Spleen (tissue), 11 donors: ENCODE data around the gene TCF12. TPM values are rescaled to one million over a fixed set of nuclear protein-coding genes. Genes with fewer than 3 reads are reported as not detected.

ENCODE experiments used
- DNase-seq: peaks from one replicate; pipeline ENCODE4 v3.0.0-alpha.2; 2020
- H3K27ac ChIP-seq, 8 donors: fragments of 200-600 bp; sonication (generic) in 7 of 8; 1 replicate in 4 of 8; 2 replicates in 4 of 8; pipeline versions ENCODE4 v1.5.0 to v1.8.0; 2016 to 2021; ENCODE audit warnings: inconsistent platforms in 4 of 8, mild to moderate bottlenecking in 4 of 8, moderate library complexity in 1 of 8
- H3K27me3 ChIP-seq, 7 donors: fragments of 200-600 bp; sonication (generic) in 6 of 7; replicated peaks in 1 of 7; 1 replicate in 4 of 7; 2 replicates in 3 of 7; pipeline versions ENCODE4 v1.5.0 to v1.8.0; 2016 to 2021; ENCODE audit warnings: inconsistent platforms in 3 of 7, mild to moderate bottlenecking in 1 of 7
- H3K36me3 ChIP-seq, 6 donors: fragments of 200-600 bp; sonication (generic) in 5 of 6; 1 replicate in 4 of 6; 2 replicates in 2 of 6; pipeline versions ENCODE4 v1.5.0 to v1.8.0; 2016 to 2021; ENCODE audit warnings: inconsistent platforms in 2 of 6
- H3K4me1 ChIP-seq, 6 donors: fragments of 200-600 bp; sonication (generic) in 5 of 6; 1 replicate in 3 of 6; 2 replicates in 3 of 6; pipeline versions ENCODE4 v1.5.0 to v1.8.0; 2016 to 2021; ENCODE audit warnings: inconsistent platforms in 3 of 6
- H3K4me3 ChIP-seq, 8 donors: fragments of 200-600 bp; sonication (generic) in 7 of 8; 1 replicate in 4 of 8; 2 replicates in 4 of 8; pipeline versions ENCODE4 v1.5.0 to v1.8.0; 2016 to 2021; ENCODE audit warnings: inconsistent platforms in 4 of 8, mild to moderate bottlenecking in 4 of 8, moderate library complexity in 2 of 8
- H3K9me3 ChIP-seq, 8 donors: fragments of 200-600 bp; sonication (generic) in 7 of 8; 1 replicate in 4 of 8; 2 replicates in 4 of 8; pipeline versions ENCODE4 v1.5.0 to v1.8.0; 2016 to 2021; ENCODE audit warnings: inconsistent platforms in 4 of 8
- POLR2A ChIP-seq, 3 donors: fragments of 450-650 bp; IDR thresholded peaks; one replicate each; pipeline ENCODE4 v1.5.1; 2017; ENCODE audit warnings: antibody characterized with exemption in 3 of 3, mild to moderate bottlenecking in 1 of 3
- POLR2AphosphoS5 ChIP-seq, 3 donors: sonication (generic); formaldehyde crosslinking; IDR thresholded peaks; one replicate each; pipeline ENCODE4 v1.5.1; 2017; ENCODE audit warnings: antibody characterized with exemption in 3 of 3
- WGBS, 5 donors: extraction: QIAGEN DNeasy Blood & Tissue Kit in 3 of 5; methylation state at CpG; one replicate each; pipeline versions ENCODE4 v1.1.5 to v1.1.7; 2013 to 2018; 5-methylcytosine and 5-hydroxymethylcytosine counted together
- intact Hi-C: fragments of 100-400 bp; cut with DNase I; formaldehyde crosslinking; loops from one replicate; pipeline ENCODE4 v1.15.0; 2023; ENCODE audit warnings: low total_unique reads
- polyA plus RNA-seq, 3 donors: library from polyadenylated mRNA; stranded (reverse); fragments of 200-250 nt; gene quantifications; one replicate each; pipeline ENCODE4 v1.2.1, GENCODE V29; 2013
- total RNA-seq, 7 donors: library from RNA; depleted of rRNA in 3 of 7; stranded (reverse); fragments of >200 nt in 3 of 7; fragmentation: NEBNext Ultra II Directional in 4 of 7; extraction: Animal tissue kit (Norgen Biotek cat#: 25700) in 4 of 7; gene quantifications; one replicate each; pipeline versions ENCODE4 v1.1.0 to v1.2.1, GENCODE V29; 2016 to 2021
- TF ChIP-seq, protein P1 (sequence below), 11 experiments: fragments of 200-600 bp in 7 of 11; fragments of 450-650 bp in 4 of 11; sonication (generic) in 4 of 11; IDR thresholded peaks in 8 of 11; conservative IDR thresholded peaks in 3 of 11; 1 replicate in 7 of 11; 2 replicates in 4 of 11; pipeline versions ENCODE4 v1.4.0 to v1.8.0; 2016 to 2021; ENCODE audit warnings: antibody characterized with exemption in 11 of 11, inconsistent platforms in 4 of 11, mild to moderate bottlenecking in 1 of 11
- donor health status: healthy with polysubstance abuse.
- donor health status: DM: no; HTN: no; CAD: no; lungs with moderate emphysema.
- donor health status: DM: no; HTN: no; CAD: no.
- donor health status: Bipolar disorder and iron deficiency.
- donor health status: healthy.
- donor health status: DM: no; HTN: no; CAD: no.
- donor health status: DM: yes; HTN: yes; CAD: no.

Gene TCF12
- total and polyA plus RNA-seq, 10 donors: 8.3 to 139 (median 111) TPM

- H3K4me3 ChIP-seq: no peak overlapping the region
- peaks cover 0 to 26% (median 17%) of the 10 kb centered on the region in 6 donors for H3K36me3 ChIP-seq
- TF ChIP-seq, protein P1, sequence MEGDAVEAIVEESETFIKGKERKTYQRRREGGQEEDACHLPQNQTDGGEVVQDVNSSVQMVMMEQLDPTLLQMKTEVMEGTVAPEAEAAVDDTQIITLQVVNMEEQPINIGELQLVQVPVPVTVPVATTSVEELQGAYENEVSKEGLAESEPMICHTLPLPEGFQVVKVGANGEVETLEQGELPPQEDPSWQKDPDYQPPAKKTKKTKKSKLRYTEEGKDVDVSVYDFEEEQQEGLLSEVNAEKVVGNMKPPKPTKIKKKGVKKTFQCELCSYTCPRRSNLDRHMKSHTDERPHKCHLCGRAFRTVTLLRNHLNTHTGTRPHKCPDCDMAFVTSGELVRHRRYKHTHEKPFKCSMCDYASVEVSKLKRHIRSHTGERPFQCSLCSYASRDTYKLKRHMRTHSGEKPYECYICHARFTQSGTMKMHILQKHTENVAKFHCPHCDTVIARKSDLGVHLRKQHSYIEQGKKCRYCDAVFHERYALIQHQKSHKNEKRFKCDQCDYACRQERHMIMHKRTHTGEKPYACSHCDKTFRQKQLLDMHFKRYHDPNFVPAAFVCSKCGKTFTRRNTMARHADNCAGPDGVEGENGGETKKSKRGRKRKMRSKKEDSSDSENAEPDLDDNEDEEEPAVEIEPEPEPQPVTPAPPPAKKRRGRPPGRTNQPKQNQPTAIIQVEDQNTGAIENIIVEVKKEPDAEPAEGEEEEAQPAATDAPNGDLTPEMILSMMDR (IDR thresholded peaks at IDR 0.05 in 8 of 11, conservative IDR thresholded peaks at IDR 0.05 in 3 of 11): no peak
- no peak for DNase-seq
- peaks cover 0 to 12% (median 0%) of the 10 kb centered on the region in 6 donors for H3K4me1 ChIP-seq
- intact Hi-C loops: no loop called here
- no peak overlapping the region for H3K27ac ChIP-seq
- no peaks in the 10 kb centered on the region for H3K27me3 ChIP-seq
- H3K9me3 ChIP-seq: no peaks in the 10 kb centered on the region
These were observed 310.6 kb downstream of the TCF12 start for GRCh38 chr15:57229051-57229450.

GRCh38 chr15:57231559-57231958 lies 313.1 kb downstream of the TCF12 start:
- H3K27me3 ChIP-seq: no peaks in the 10 kb centered on the region
- no peak overlapping the region for H3K4me3 ChIP-seq
- peaks cover 0 to 12% (median 0%) of the 10 kb centered on the region in 6 donors for H3K4me1 ChIP-seq
- 88 to 100% (median 100%) methylated on average over 1 of the region's 1 CpG for WGBS, 5 donors
- H3K27ac ChIP-seq: no peak overlapping the region
- peaks cover 0 to 51% (median 34%) of the 10 kb centered on the region in 6 donors for H3K36me3 ChIP-seq
- no peak for DNase-seq
- intact Hi-C loops: no loop called here
- TF ChIP-seq, protein P1 (IDR thresholded peaks at IDR 0.05 in 8 of 11, conservative IDR thresholded peaks at IDR 0.05 in 3 of 11): no peak
- TF ChIP-seq POLR2A (IDR thresholded peaks at IDR 0.05): no peak
- TF ChIP-seq POLR2AphosphoS5 (IDR thresholded peaks at IDR 0.05): no peak
- H3K9me3 ChIP-seq: no peaks in the 10 kb centered on the region

- Histone ChIP-seq H3K9me3 (no peaks in the 10 kb centered on the region), H3K4me3 (no peak overlapping the region), H3K27me3 (no peaks in the 10 kb centered on the region), H3K27ac (no peak overlapping the region), H3K4me1 (no peaks in the 10 kb centered on the region), H3K36me3 (peaks cover 0 to 52% (median 34%) of the 10 kb centered on the region in 6 donors)
- 89 to 99% (median 92%) methylated on average over 2 of the region's 2 CpGs for WGBS, 5 donors
- intact Hi-C loops: no loop called here
- TF ChIP-seq POLR2A (IDR thresholded peaks at IDR 0.05) (no peak), POLR2AphosphoS5 (IDR thresholded peaks at IDR 0.05) (no peak)
- TF ChIP-seq, protein P1 (IDR thresholded peaks at IDR 0.05 in 8 of 11, conservative IDR thresholded peaks at IDR 0.05 in 3 of 11): no peak
- DNase-seq: no peak
These were observed 315.7 kb downstream of the TCF12 start for GRCh38 chr15:57234156-57234555.

- no peak for DNase-seq
- no peak overlapping the region for H3K27ac ChIP-seq
- no peaks in the 10 kb centered on the region for H3K27me3 ChIP-seq
- 90 to 94% (median 93%) methylated on average over 4 of the region's 4 CpGs for WGBS, 5 donors
- no peaks in the 10 kb centered on the region for H3K4me1 ChIP-seq
- TF ChIP-seq POLR2AphosphoS5 (IDR thresholded peaks at IDR 0.05): no peak
- TF ChIP-seq, protein P1 (IDR thresholded peaks at IDR 0.05 in 8 of 11, conservative IDR thresholded peaks at IDR 0.05 in 3 of 11): no peak
- TF ChIP-seq POLR2A (IDR thresholded peaks at IDR 0.05): no peak
- no peaks in the 10 kb centered on the region for H3K9me3 ChIP-seq
- no peak overlapping the region for H3K4me3 ChIP-seq
- peaks cover 0 to 56% (median 34%) of the 10 kb centered on the region in 6 donors for H3K36me3 ChIP-seq
- intact Hi-C loops: no loop called here
These were observed 316.7 kb downstream of the TCF12 start for GRCh38 chr15:57235186-57235585.
